ENCODE measurements around the gene PEX5. TPM values are rescaled to one million over a fixed set of nuclear protein-coding genes. Genes with fewer than 3 reads are reported as not detected.
A peak's percentile ranks its signal among the peaks of the same experiment; 100 is the strongest.
"Not testable (repeated sequence)": the region's sequence is repeated elsewhere in the genome, so short reads cannot be mapped to it uniquely, and the experiment has no call there.

PEX5 gene
- total RNA-seq, 8 experiments from 2014 or later = 26.8 to 39.9 (median 33.0) TPM

- H3K27ac ChIP-seq; H3K4me1 ChIP-seq (replicated peaks in 1 of 2); H3K4me3 ChIP-seq; in situ Hi-C loops (cut with MboI; ENCODE audit: low pct_unique_long_range_greater_than_20kb in 2 of 9, low sequenced_read_pairs in 9 of 9, unreplicated experiment in 9 of 9); ATAC-seq (replicated peaks in 6 of 8): not testable (repeated sequence)
- WGBS, 10 experiments = 67 to 100% methylated on average over 1 of the region's 22 CpGs; no CpG with 5 or more reads in 8 of the 10 experiments
Observed at GRCh38 chr12:7251328-7251996, 62.0 kb downstream of the PEX5 start.

- no peaks in the 10 kb centered on the region for H3K4me1 ChIP-seq (replicated peaks in 1 of 2)
- no peak overlapping the region for H3K4me3 ChIP-seq
- 9 to 100% (median 67%) methylated on average over 1 of the region's 1 CpG; no CpG with 5 or more reads in 1 of the 10 experiments for WGBS, 10 experiments
- H3K27ac ChIP-seq = no peak overlapping the region
- peak in 2 of 8 experiments; percentile 31 to 41 for ATAC-seq (replicated peaks in 6 of 8)
- in situ Hi-C loops (cut with MboI; ENCODE audit: low pct_unique_long_range_greater_than_20kb in 2 of 9, low sequenced_read_pairs in 9 of 9, unreplicated experiment in 9 of 9) = no loop called here
Observed at GRCh38 chr12:7259060-7259459, 69.6 kb downstream of the PEX5 start.

Other genes starting within 250 kb of the PEX5 start
- gene RNU7-1, start 245.9 kb upstream of the PEX5 start, total RNA-seq = not detected
- gene C12orf57, start 245.7 kb upstream of the PEX5 start, total RNA-seq = 100 to 1,000 TPM; 150 to 828 (median 513) TPM
- 1 to 10 TPM in 2 of 8 experiments, under 1 TPM in 6; 0.22 to 2.4 (median 0.88) TPM for gene PTPN6, start 238.3 kb upstream of the PEX5 start, total RNA-seq
- 100 to 1,000 TPM; 146 to 327 (median 222) TPM for gene PHB2, start 219.0 kb upstream of the PEX5 start, total RNA-seq
- gene EMG1, start 218.8 kb upstream of the PEX5 start, total RNA-seq = 10 to 100 TPM; 19.5 to 53.0 (median 31.6) TPM
- gene LPCAT3, start 171.2 kb upstream of the PEX5 start, total RNA-seq = 100 to 1,000 TPM in 1 of 8 experiments, 10 to 100 TPM in 5, 1 to 10 TPM in 2; 7.8 to 168 (median 19.7) TPM
- gene C1S, start 129.0 kb upstream of the PEX5 start, total RNA-seq = 100 to 1,000 TPM in 3 of 8 experiments, 10 to 100 TPM in 1, 1 to 10 TPM in 4; 1.3 to 909 (median 17.9) TPM
- 100 to 1,000 TPM in 1 of 8 experiments, 10 to 100 TPM in 3, 1 to 10 TPM in 3, under 1 TPM in 1; 0.79 to 747 (median 6.4) TPM for gene C1R, start 97.2 kb upstream of the PEX5 start, total RNA-seq
- gene C1RL, start 80.5 kb upstream of the PEX5 start, total RNA-seq = 10 to 100 TPM in 4 of 8 experiments, 1 to 10 TPM in 4; 1.5 to 61.5 (median 11.1) TPM
- 1 to 10 TPM in 5 of 8 experiments, under 1 TPM in 3; 0.38 to 5.4 (median 1.4) TPM for gene RBP5, start 60.8 kb upstream of the PEX5 start, total RNA-seq
- 10 to 100 TPM; 15.1 to 62.6 (median 44.1) TPM for gene CLSTN3, start 59.3 kb upstream of the PEX5 start, total RNA-seq
- not detected for gene ACSM4, start 114.4 kb downstream of the PEX5 start, total RNA-seq

Measured in motor neuron (in vitro differentiated cells).